HepG2 (cell line): ENCODE data around the gene CCT3. TPM values are rescaled to one million over a fixed set of nuclear protein-coding genes. Genes with fewer than 3 reads are reported as not detected.
A peak's percentile ranks its signal among the peaks of the same experiment; 100 is the strongest.

ENCODE experiments used
- AKNA ChIP-seq: sonication (generic); formaldehyde crosslinking; IDR thresholded peaks from 2 replicates; pipeline ENCODE4 v1.4.0; 2020; ENCODE audit warnings: missing genetic modification reagents, borderline replicate concordance
- FOXM1 ChIP-seq: sonication (generic); formaldehyde crosslinking; IDR thresholded peaks from 2 replicates; pipeline ENCODE4 v1.5.0; 2020; ENCODE audit warnings: missing genetic modification reagents
- GFI1 ChIP-seq: sonication (generic); formaldehyde crosslinking; IDR thresholded peaks from 2 replicates; pipeline ENCODE4 v1.5.0; 2020; ENCODE audit warnings: missing genetic modification reagents, mild to moderate bottlenecking, borderline replicate concordance
- HOXA5 ChIP-seq: sonication (generic); formaldehyde crosslinking; IDR thresholded peaks from 2 replicates; pipeline ENCODE4 v1.4.0; 2020; ENCODE audit warnings: missing genetic modification reagents
- PITX1 ChIP-seq: sonication (generic); formaldehyde crosslinking; IDR thresholded peaks from 2 replicates; pipeline ENCODE4 v1.5.1; 2020; ENCODE audit warnings: mild to moderate bottlenecking, missing genetic modification reagents
- REST ChIP-seq, 2 experiments: IDR thresholded peaks; 2 replicates each; pipeline ENCODE4 v1.6.1; 2011 to 2012; ENCODE audit warnings: low read length in 2 of 2, borderline replicate concordance in 1 of 2, low read depth in 1 of 2, mild to moderate bottlenecking in 1 of 2, moderate library complexity in 1 of 2
- RORA ChIP-seq: sonication (generic); formaldehyde crosslinking; IDR thresholded peaks from 2 replicates; pipeline ENCODE4 v1.5.0; 2020; ENCODE audit warnings: mild to moderate bottlenecking, missing genetic modification reagents, moderate library complexity
- ZNF20 ChIP-seq: sonication (generic); formaldehyde crosslinking; IDR thresholded peaks from 2 replicates; pipeline ENCODE4 v1.4.0; 2020; ENCODE audit warnings: mild to moderate bottlenecking, moderate library complexity, missing genetic modification reagents
- ZNF564 ChIP-seq: sonication (generic); formaldehyde crosslinking; IDR thresholded peaks from 2 replicates; pipeline ENCODE4 v1.8.1; 2023; ENCODE audit warnings: mild to moderate bottlenecking, missing genetic modification reagents
- ZNF615 ChIP-seq: sonication (generic); formaldehyde crosslinking; IDR thresholded peaks from 2 replicates; pipeline ENCODE4 v1.5.0; 2020; ENCODE audit warnings: mild to moderate bottlenecking, missing genetic modification reagents, borderline replicate concordance
- ZNF792 ChIP-seq: IDR thresholded peaks from 2 replicates; pipeline ENCODE4 v1.6.1; 2016
- ZNF841 ChIP-seq: sonication (generic); formaldehyde crosslinking; IDR thresholded peaks from 2 replicates; pipeline ENCODE4 v1.8.1; 2023; ENCODE audit warnings: missing genetic modification reagents, borderline replicate concordance
- ZSCAN30 ChIP-seq: sonication (generic); formaldehyde crosslinking; IDR thresholded peaks from 2 replicates; pipeline ENCODE4 v1.5.0; 2020; ENCODE audit warnings: mild to moderate bottlenecking, missing genetic modification reagents
- polyA plus RNA-seq, 8 experiments: library from polyadenylated mRNA; depleted of rRNA in 3 of 8; stranded (reverse) in 7 of 8; unstranded in 1 of 8; fragments of >200 nt; fragmentation: Illumina TruSeq in 4 of 8; extraction: Trizol in 4 of 8; gene quantifications; 2 replicates each; pipeline versions ENCODE4 v1.2.1 to v1.2.3, GENCODE V29; 2011 to 2016; ENCODE audit warnings: low read depth in 4 of 8, missing spikeins in 1 of 8, mixed read lengths in 1 of 8; ENCODE audit not compliant: insufficient read depth in 1 of 8
- total RNA-seq, 5 experiments: library from RNA; depleted of rRNA; stranded (reverse); fragments of >200 nt; fragmentation: Illumina TruSeq; extraction: Trizol; gene quantifications; 2 replicates each; pipeline ENCODE4 v1.2.3, GENCODE V29; 2016; ENCODE audit warnings: low read depth in 1 of 5
- TF ChIP-seq, protein P1 (sequence below): sonication (generic); formaldehyde crosslinking; IDR thresholded peaks from 2 replicates; pipeline ENCODE4 v1.8.0; 2022; ENCODE audit warnings: mild to moderate bottlenecking, missing genetic modification reagents
- TF ChIP-seq, protein P2 (sequence below): fragments of 450-650 bp; IDR thresholded peaks from 2 replicates; pipeline ENCODE4 v1.6.1; 2017

Gene CCT3
- total and polyA plus RNA-seq, 2 of the 13 experiments (the other 11 are each of a cell fraction or from before 2014, with no cell fraction given): 319 to 615 TPM

- no peak for TF ChIP-seq REST (IDR thresholded peaks at IDR 0.05; ENCODE audit: borderline replicate concordance in 1 of 2, low read depth in 1 of 2, low read length in 2 of 2)
- TF ChIP-seq AKNA (CRISPR knock-in tag): no peak
- TF ChIP-seq RORA (CRISPR knock-in tag): no peak
- TF ChIP-seq ZNF792 (CRISPR knock-in tag): peak; percentile 22; the same call in 1 of the 2 replicates
- TF ChIP-seq ZNF841: no peak
- no peak for TF ChIP-seq GFI1 (CRISPR knock-in tag)
- no peak for TF ChIP-seq ZNF564
- no peak for TF ChIP-seq ZNF20 (CRISPR knock-in tag)
- peak; percentile 29; the same call in 1 of the 2 replicates for TF ChIP-seq HOXA5
- TF ChIP-seq, protein P1, sequence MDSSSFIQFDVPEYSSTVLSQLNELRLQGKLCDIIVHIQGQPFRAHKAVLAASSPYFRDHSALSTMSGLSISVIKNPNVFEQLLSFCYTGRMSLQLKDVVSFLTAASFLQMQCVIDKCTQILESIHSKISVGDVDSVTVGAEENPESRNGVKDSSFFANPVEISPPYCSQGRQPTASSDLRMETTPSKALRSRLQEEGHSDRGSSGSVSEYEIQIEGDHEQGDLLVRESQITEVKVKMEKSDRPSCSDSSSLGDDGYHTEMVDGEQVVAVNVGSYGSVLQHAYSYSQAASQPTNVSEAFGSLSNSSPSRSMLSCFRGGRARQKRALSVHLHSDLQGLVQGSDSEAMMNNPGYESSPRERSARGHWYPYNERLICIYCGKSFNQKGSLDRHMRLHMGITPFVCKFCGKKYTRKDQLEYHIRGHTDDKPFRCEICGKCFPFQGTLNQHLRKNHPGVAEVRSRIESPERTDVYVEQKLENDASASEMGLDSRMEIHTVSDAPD (CRISPR knock-in tag): no peak
- no peak for TF ChIP-seq FOXM1
- TF ChIP-seq ZSCAN30: no peak
- TF ChIP-seq ZNF615 (CRISPR knock-in tag): no peak
- TF ChIP-seq, protein P2, sequence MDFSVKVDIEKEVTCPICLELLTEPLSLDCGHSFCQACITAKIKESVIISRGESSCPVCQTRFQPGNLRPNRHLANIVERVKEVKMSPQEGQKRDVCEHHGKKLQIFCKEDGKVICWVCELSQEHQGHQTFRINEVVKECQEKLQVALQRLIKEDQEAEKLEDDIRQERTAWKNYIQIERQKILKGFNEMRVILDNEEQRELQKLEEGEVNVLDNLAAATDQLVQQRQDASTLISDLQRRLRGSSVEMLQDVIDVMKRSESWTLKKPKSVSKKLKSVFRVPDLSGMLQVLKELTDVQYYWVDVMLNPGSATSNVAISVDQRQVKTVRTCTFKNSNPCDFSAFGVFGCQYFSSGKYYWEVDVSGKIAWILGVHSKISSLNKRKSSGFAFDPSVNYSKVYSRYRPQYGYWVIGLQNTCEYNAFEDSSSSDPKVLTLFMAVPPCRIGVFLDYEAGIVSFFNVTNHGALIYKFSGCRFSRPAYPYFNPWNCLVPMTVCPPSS: no peak
- peak; percentile 39 for TF ChIP-seq PITX1 (CRISPR knock-in tag)
Observed at GRCh38 chr1:156338180-156338976, at the start of gene CCT3, which contains the start of gene TSACC (continued).
